NCI-H82 (cell line): ENCODE results near the gene MAPKAP1.

Source experiments
- DNase-seq: peaks from one replicate; lab custom pipeline; 2025; lab: John Stamatoyannopoulos, UW

The MAPKAP1 gene

GRCh38 chr9:125674981-125675973 lies 31.7 kb downstream of the MAPKAP1 start:
- no peak for DNase-seq

GRCh38 chr9:125672876-125673275 lies 34.1 kb downstream of the MAPKAP1 start:
- no peak for DNase-seq

- DNase-seq: no peak
Observed at GRCh38 chr9:125663127-125663526, 43.9 kb downstream of the MAPKAP1 start.

- no peak for DNase-seq
Observed at GRCh38 chr9:125660557-125660956, 46.5 kb downstream of the MAPKAP1 start.

GRCh38 chr9:125659954-125660353 lies 47.1 kb downstream of the MAPKAP1 start:
- DNase-seq: no peak

GRCh38 chr9:125659201-125659840 lies 47.7 kb downstream of the MAPKAP1 start:
- DNase-seq: no peak

- DNase-seq: no peak
Observed at GRCh38 chr9:125656560-125656959, 50.4 kb downstream of the MAPKAP1 start.

- no peak for DNase-seq
Observed at GRCh38 chr9:125655691-125656410, 51.2 kb downstream of the MAPKAP1 start.

GRCh38 chr9:125655066-125655633 lies 51.9 kb downstream of the MAPKAP1 start:
- DNase-seq: no peak

GRCh38 chr9:125654121-125654520 lies 52.9 kb downstream of the MAPKAP1 start:
- no peak for DNase-seq

- no peak for DNase-seq
Observed at GRCh38 chr9:125653325-125653724, 53.7 kb downstream of the MAPKAP1 start.

GRCh38 chr9:125652759-125653158 lies 54.2 kb downstream of the MAPKAP1 start:
- no peak for DNase-seq

GRCh38 chr9:125652233-125652594 lies 54.8 kb downstream of the MAPKAP1 start:
- DNase-seq: no peak

GRCh38 chr9:125651576-125652232 lies 55.3 kb downstream of the MAPKAP1 start:
- DNase-seq: no peak

- DNase-seq: no peak
Observed at GRCh38 chr9:125650271-125650737, 56.7 kb downstream of the MAPKAP1 start.

- DNase-seq: no peak
Observed at GRCh38 chr9:125649826-125650225, 57.2 kb downstream of the MAPKAP1 start.

GRCh38 chr9:125649315-125649714 lies 57.7 kb downstream of the MAPKAP1 start:
- DNase-seq: no peak

- DNase-seq: no peak
Observed at GRCh38 chr9:125648294-125648693, 58.7 kb downstream of the MAPKAP1 start.

- DNase-seq: peak; percentile 65
Observed at GRCh38 chr9:125646621-125647100, 60.3 kb downstream of the MAPKAP1 start.

GRCh38 chr9:125646217-125646616 lies 60.8 kb downstream of the MAPKAP1 start:
- DNase-seq: no peak

- DNase-seq: no peak
Observed at GRCh38 chr9:125644819-125645507, 62.0 kb downstream of the MAPKAP1 start.
